HG03575 (cell line): ENCODE measurements around the gene DYNLT5.
"Not testable (repeated sequence)": the region's sequence is repeated elsewhere in the genome, so short reads cannot be mapped to it uniquely, and the experiment has no call there.

Experiments
- ATAC-seq: cut with Tn5 transposase; IDR thresholded peaks from one replicate; pipeline ENCODE4 v1.9.1; 2021; ENCODE audit not compliant: unreplicated experiment, insufficient number of reproducible peaks, low FRiP score; ENCODE audit errors: extremely low read depth

DYNLT5 gene

GRCh38 chr1:66778969-66779368 is 26.7 kb downstream of the DYNLT5 start:
- ATAC-seq: no peak

GRCh38 chr1:66779475-66780078 is 27.3 kb downstream of the DYNLT5 start:
- no peak for ATAC-seq

GRCh38 chr1:66785800-66786199 is 33.5 kb downstream of the DYNLT5 start:
- not testable (repeated sequence) for ATAC-seq

GRCh38 chr1:66787641-66788040 is 35.4 kb downstream of the DYNLT5 start:
- ATAC-seq: no peak

GRCh38 chr1:66788231-66788939 is 36.1 kb downstream of the DYNLT5 start:
- peak; percentile 93 for ATAC-seq

GRCh38 chr1:66791621-66792610 is 39.7 kb downstream of the DYNLT5 start:
- no peak for ATAC-seq

GRCh38 chr1:66795839-66796238 is 43.6 kb downstream of the DYNLT5 start:
- ATAC-seq: not testable (repeated sequence)

GRCh38 chr1:66809245-66809644 is 57.0 kb downstream of the DYNLT5 start:
- no peak for ATAC-seq

- ATAC-seq: no peak
Measured at GRCh38 chr1:66809736-66810326, 57.6 kb downstream of the DYNLT5 start.

- no peak for ATAC-seq
Measured at GRCh38 chr1:66824771-66825170, 72.5 kb downstream of the DYNLT5 start.
